GM18951 (cell line): ENCODE data around the gene GPAT3.

Experiments used
- POLR2A ChIP-seq: IDR thresholded peaks from 4 replicates; pipeline ENCODE4 v1.6.1; 2011; ENCODE audit warnings: mild to moderate bottlenecking; ENCODE audit not compliant: insufficient read length, insufficient read depth; ENCODE audit errors: extremely low read depth
- in situ Hi-C: fragments of 300-500 bp; cut with MboI; formaldehyde crosslinking; loops from one replicate; pipeline ENCODE4 v1.12.0; 2022; ENCODE audit warnings: low sequenced_read_pairs, mixed read lengths, inconsistent platforms; ENCODE audit not compliant: unreplicated experiment

The GPAT3 gene

DNA sequence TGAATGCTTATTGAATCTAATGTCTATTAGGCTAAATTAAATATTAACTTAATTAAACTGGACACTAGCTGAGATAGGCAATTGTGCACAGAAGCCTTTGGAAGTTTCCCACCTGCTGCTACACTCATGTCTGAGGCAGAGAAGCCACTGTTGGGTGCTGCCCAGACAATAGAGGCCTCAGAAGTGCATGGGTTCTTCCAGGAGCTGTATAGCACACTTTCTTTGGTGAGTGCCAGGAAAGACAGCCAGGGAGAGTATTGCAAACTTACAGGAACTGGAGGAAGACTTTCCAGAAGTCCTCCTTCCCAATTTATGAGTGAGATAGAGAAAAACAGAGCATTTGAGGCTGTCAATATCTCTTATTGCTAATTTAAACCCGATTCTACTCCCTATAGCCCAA lies 89.9 kb downstream of the GPAT3 start:
- TF ChIP-seq POLR2A, result no peak
- in situ Hi-C loops, result no loop called here

DNA sequence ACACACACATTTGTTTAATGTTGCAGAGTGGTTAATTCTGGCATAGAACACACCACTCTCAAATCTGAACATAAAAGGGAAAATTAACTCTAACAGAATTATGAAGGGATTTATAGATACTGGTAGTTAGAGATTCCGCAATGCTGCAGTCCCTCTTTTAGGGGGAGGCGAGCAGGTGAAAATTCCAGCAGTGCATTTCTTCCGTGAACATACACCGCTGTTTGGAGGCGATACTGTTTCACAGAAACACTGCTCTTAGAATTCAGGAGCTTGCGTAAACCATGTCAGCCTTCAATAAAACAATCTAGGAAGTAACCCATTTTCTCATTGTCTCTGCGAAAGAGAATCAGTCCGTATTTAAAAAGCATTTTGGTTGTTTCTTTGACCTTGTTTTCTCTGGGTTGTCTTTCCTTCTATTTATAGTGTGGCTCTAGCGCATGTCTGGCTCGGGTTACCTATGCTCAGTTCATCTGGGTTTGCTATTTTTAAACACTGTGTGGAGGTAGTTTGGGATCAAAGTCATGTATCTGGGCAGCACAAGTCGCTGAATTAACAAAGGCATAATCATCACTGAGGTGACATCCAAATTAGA lies 90.4 kb downstream of the GPAT3 start:
- no peak for TF ChIP-seq POLR2A
- in situ Hi-C loops, result no loop called here

DNA sequence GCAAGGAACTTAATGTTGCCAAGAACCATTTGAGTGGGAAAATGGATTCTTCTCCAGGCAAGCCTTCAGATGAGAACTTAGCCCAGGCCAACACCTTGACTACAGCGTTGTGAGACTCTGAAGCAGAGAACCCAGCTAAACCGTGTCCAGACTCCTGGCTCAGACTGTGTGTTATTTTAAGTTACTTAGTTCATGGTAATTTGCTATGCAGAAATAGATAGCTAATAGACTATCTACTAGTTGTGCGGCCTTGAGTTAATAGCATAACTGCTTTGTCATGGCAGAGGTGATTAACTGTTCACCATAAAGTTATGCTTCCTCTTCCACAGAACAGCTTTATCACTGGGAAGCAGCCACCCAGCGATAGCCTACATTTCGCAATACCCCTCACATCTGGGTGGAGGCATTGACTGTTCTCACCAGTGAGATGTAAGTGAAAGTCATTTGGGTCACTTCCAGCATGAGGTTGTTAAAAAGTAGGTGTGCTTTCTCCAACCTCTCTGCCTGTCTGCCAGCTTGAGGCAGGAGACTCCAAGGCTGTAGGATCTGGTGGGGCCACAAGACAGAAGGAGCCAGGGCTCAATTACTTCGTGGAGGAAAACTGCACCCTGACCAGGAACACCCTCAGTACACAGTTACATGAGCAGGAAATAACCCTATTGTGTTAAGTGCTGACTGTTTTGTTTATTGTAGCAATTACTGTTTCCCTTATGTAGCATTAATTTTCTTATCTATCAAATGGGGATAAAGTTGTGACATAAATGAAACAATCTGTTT lies 94.2 kb downstream of the GPAT3 start:
- no peak for TF ChIP-seq POLR2A
- in situ Hi-C loops, result loop anchor here (10.0 kb wide), 1 partner anchor 115 kb away; no protein-coding TSS in a partner anchor

DNA sequence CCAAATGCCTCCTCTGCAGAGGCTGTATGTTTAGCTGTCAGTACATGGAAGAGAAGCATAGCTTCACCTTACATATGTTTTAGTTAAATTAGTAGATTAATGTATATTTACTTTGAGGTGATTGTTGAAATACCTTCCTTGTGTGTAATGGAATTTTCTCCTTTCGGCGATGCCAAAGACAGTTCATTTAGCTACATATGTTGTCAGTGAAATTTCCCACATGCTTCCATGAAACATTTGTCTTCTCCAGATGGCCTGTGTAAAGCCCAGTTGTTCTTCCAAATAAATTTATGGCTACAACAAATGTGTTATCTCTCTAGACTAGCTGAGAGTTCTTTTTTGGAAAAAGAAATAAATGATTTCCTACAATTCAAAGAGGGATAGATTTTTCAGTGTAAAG lies 95.2 kb downstream of the GPAT3 start:
- in situ Hi-C loops, result loop anchor here (10.0 kb wide), 1 partner anchor 116 kb away; no protein-coding TSS in a partner anchor
- TF ChIP-seq POLR2A, result no peak

DNA sequence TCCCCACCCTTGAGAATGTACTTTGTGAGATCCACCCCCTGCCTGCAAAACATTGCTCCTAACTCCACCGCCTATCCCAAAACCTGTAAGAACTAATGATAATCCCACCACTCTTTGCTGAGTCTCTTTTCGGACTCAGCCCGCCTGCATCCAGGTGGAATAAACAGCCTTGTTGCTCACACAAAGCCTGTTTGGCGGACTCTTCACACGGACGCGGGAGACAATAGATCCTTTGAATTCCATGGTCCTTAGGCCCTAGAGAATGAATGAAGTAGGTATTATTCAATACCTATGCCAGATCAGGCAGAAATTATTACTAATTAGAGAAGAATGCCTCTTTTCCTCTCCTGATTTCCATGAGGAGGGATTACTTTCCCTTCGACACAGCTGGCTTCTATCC lies 101.0 kb downstream of the GPAT3 start:
- no peak for TF ChIP-seq POLR2A
- in situ Hi-C loops, result loop anchor here (10.0 kb wide), 1 partner anchor 122 kb away; no protein-coding TSS in a partner anchor

DNA sequence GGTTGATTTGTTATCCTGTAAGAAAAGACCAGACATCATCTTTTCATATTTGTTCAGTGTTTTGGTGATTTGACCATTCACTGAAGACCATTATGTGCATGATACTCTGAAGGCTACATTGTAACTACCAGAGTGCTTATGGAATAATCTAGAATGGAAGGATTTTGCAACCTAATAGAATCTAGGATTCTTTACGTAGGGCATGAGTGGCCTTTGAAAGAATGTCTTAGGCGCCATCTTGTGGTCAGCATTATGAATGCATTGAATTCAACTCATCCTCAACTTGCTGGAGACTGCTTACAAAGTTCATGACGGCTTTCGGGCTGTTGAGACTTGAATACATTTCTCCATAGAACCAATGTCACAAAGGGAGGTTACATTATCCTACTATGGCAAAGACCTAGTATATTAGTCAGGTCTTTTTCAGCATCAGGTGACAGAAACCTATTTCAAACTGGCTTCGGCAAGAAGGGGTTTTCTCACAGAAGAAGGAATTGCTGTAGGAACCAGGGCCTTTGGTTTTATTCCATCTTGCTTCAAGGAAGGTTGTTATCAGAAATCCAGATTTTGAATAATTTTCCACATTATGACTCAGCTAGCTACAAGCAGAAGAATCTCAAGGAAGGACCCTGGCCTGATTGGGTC lies 104.1 kb downstream of the GPAT3 start:
- TF ChIP-seq POLR2A, result no peak
- in situ Hi-C loops, result loop anchor here (10.0 kb wide), 1 partner anchor 125 kb away; no protein-coding TSS in a partner anchor

DNA sequence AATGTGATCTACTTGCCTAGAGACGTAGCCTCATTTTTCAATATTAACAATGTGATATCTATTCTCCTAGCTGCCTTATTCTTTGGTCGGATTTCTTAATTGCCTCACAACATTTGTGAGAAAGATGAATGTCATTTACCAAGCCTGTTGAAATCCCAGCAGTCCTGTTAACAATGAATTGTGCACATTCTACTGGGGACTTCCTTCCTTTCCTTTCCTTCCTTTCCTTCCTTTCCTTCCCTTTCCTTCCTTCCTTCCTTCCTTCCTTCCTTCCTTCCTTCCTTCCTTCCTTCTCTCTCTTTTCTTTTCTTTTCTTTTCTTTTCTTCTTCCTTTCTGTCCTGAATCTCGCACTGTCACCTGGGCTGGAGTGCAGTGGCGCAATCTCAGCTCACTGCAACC lies 107.1 kb downstream of the GPAT3 start:
- TF ChIP-seq POLR2A, result no peak
- in situ Hi-C loops, result no loop called here

DNA sequence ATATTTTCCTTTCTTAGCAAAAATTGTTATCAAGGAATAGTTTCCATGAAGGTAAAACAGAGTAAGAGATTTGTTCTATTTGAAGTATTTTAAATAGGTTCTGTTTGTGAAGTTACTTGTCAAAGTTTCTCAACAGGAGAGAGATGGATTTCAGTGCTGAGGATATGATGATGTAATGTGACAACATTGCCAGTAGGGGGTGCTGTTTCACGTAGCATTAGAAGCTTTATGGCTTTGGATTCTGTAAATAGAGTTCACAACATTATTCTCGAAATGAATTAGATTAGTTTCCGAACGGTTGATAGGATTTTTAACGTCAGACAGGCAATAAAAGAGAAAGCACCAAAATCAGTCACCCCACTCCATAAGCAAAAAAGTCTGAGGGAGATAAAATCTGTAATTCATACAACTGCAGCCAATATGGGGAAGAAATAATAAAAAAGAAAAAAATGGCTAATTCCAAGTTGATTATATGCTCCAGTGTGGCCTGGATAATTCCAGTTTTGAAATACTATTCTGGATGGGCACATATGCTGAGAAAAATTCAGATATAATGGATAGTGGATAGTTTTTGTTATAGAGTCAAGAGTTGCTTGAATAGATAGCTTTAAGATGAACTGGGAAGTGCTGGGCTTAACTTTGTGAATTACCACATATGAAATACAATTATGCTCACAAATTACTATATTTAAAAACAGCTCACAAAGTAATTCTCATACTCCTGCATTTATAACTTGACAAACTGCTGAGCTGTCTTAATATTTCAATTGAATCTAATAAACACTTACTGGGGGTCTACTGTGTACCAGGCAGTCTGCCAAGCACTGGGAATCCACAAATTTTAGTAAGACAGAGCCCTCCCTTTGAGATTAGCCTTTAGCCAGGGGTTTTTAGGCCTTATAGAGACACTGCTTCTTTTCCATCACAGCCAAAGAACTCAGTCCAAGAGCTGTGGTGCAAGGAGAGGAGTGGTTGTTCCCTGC lies 109.1 kb downstream of the GPAT3 start:
- TF ChIP-seq POLR2A, result no peak
- in situ Hi-C loops, result no loop called here

DNA sequence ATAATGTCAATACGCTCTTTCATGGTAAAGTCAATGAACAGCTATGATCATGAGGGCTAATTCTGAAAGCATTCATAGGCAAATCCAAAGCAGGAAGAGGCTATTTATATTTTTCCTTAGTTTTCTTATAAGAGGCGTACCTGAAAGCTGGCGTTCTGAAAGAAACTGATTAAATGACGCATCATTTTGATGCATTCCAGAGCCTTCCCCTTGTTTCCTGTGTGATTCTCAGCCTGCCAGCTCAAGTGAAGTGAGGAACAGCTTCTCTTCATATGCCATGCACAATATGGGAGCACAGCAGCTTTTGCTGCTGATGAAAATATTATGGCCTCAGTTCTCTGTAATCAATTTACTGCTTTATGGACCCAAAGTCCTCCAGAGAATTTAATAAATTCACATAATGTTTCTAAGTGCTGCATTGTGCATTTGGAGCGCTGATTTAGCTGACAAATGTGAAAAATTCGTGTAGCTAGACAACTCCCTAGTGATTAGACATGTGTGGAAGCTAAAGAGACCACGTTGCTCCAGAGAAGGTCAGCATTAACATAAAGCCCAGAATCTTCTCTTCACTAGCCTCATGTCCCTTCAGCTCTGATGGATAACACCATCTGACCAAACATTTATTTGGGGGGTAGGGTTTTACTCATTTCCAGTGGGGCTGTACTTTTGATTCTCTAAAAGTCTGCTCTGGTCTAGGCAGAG lies 110.8 kb downstream of the GPAT3 start:
- no peak for TF ChIP-seq POLR2A
- in situ Hi-C loops, result no loop called here

DNA sequence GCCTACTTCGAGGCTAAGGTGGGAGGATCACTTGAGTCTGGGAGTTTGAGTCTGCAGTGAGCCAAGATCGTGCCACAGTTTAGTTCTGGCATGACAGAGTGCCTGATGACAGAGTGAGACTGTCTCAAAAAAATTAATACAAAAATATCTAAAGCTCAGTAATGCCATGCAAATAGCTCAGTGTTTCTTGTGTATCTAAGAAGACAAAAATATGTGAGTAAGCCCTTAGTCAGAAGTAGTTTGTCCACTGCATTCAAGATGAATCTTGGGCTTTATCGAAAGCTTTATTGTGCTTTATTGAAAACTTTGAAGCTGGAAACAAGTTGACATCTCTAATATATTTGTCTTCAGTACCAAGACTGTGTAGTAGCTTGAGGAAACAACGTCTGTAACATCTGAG lies 115.9 kb downstream of the GPAT3 start:
- no peak for TF ChIP-seq POLR2A
- in situ Hi-C loops, result no loop called here
